HUES6 (cell line): ENCODE measurements around the gene HRG.

Source experiments
- H3K27ac ChIP-seq: 2 replicates; pipeline ENCODE4 v1.7.0; 2013; ENCODE audit warnings: low read depth, mild to moderate bottlenecking, low read length, inconsistent platforms
- H3K27me3 ChIP-seq: 2 replicates; pipeline ENCODE4 v1.6.1; 2013; ENCODE audit warnings: low read length; ENCODE audit not compliant: control insufficient read depth, insufficient read depth
- H3K36me3 ChIP-seq: 2 replicates; pipeline ENCODE4 v1.6.1; 2013; ENCODE audit warnings: low read length; ENCODE audit not compliant: control insufficient read depth, insufficient read depth
- H3K4me1 ChIP-seq: 2 replicates; pipeline ENCODE4 v1.6.1; 2013; ENCODE audit warnings: low read length; ENCODE audit not compliant: control insufficient read depth, insufficient read depth
- H3K4me3 ChIP-seq: 2 replicates; pipeline ENCODE4 v1.5.1; 2013; ENCODE audit warnings: low read depth, low read length
- H3K9ac ChIP-seq: one replicate; pipeline ENCODE4 v1.6.1; 2013; ENCODE audit warnings: mild to moderate bottlenecking, low read length
- H3K9me3 ChIP-seq: 2 replicates; pipeline ENCODE4 v1.6.1; 2013; ENCODE audit warnings: low read depth, low read length; ENCODE audit not compliant: control insufficient read depth, insufficient read depth

Gene HRG

DNA sequence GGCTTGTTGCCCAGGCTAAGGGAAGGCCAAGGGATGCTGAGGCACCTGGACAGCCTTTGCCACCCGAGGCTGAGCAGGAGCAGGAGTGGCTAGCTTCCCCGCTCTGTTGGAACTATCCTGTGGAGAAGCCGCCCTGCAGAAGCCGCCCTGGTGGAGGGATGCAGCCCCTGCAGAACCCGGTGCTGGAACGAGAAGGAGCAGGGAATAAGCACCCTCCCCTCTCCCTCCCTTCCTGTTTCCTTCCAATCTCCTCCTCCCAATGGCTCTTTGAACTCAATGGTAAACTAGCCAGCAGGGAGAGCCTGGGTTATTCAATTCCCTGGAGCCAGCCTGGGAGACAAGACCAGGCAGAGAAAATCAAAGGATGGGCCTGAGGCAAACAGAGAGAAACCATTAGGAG is 11.8 kb upstream of the HRG start:
- Histone ChIP-seq H3K9ac (no peak overlapping the region), H3K4me3 (no peak overlapping the region), H3K27ac (no peak overlapping the region)

DNA sequence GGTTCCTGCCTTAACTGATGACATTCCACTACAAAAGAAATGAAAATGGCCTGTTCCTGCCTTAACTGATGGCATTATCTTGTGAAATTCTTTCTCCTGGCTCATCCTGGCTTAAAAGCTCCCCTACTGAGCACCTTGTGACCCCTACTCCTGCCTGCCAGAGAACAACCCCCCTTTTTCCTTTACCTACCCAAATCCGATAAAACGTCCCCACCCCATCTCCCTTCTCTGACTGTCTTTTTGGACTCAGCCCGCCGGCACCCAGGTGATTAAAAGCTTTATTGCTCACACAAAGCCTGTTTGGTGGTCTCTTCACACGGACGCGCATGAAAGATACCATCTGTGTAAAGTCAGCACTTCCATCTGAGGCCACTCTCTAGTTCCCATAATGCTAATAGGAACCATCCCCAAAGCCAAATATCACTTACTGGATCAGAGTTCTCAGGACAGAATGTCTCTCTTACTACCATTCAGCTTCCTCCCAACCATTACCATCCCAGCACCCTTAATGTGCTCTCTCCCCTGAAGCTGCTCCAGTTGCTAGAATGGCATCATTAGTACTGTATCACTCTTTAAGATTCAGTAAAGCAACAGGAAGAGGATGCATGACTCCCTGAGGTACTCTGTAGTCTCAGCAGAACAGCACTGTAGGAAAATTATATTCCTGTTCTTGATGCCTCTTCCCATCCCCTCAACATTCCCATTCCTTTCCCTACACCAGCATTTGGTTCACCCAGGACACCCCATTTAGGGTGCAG is 2.3 kb upstream of the HRG start:
- H3K9me3 ChIP-seq: peaks cover under 1% of the 10 kb centered on the region; the same call in 1 of the 2 replicates
- H3K9ac ChIP-seq: peak overlapping the region; percentile 56
- no peaks in the 10 kb centered on the region for H3K36me3 ChIP-seq
- peaks cover 37% of the 10 kb centered on the region for H3K4me1 ChIP-seq
- H3K27me3 ChIP-seq: no peaks in the 10 kb centered on the region
- H3K4me3 ChIP-seq: peak overlapping the region; percentile 9
- peak overlapping the region; percentile 76 for H3K27ac ChIP-seq

More for the DNA sequence above, 11.8 kb upstream of the HRG start:
- Histone ChIP-seq H3K9me3 (peaks cover 5% of the 10 kb centered on the region; the same call in 1 of the 2 replicates), H3K36me3 (no peaks in the 10 kb centered on the region), H3K27me3 (no peaks in the 10 kb centered on the region), H3K4me1 (peaks cover 26% of the 10 kb centered on the region)

DNA sequence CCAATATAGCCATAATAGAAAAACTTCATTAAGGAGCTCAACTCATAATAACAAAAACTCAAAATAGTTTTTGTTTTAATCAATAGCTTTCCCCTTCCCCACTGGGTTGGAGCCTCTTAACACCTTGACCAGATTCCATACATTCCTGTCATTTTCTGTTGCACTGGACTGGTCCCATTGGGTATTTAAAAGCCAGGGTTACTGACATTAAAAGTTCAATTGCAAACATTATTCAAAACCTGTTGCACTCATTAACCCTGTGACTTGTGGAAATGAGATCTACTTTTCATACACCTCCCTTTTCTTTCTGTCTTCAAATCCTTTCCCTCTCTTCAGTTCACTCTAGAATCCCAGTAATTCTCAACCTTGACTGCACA is 1.7 kb upstream of the HRG start:
- Histone ChIP-seq H3K9me3 (no peaks in the 10 kb centered on the region), H3K27me3 (no peaks in the 10 kb centered on the region), H3K4me1 (peaks cover 37% of the 10 kb centered on the region), H3K4me3 (peak overlapping the region; percentile 9; the same call in 1 of the 2 replicates), H3K36me3 (no peaks in the 10 kb centered on the region), H3K27ac (peak overlapping the region; percentile 76), H3K9ac (peak overlapping the region; percentile 56)

DNA sequence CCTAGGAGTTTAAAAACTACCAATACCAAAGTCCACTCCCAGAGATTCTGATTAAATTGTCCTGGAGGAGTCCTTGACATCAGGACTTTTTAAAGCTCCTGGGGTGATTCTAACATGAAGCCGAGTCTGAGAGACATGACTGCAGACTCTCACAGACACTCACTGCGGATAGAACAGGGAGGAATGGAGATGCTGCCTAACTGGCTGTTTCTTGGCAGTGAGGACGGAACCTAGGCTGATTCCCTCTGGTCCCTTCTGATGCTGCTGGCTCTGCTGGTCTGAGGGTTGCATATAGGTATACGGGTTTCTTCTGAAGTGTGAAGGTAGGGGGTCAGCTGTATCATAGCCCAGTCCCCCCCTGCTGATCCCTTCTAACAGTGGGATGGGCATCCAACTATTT is 1.3 kb upstream of the HRG start:
- Histone ChIP-seq H3K27ac (peak overlapping the region; percentile 76), H3K4me1 (peaks cover 37% of the 10 kb centered on the region), H3K4me3 (no peak overlapping the region), H3K9me3 (no peaks in the 10 kb centered on the region), H3K9ac (peak overlapping the region; percentile 56), H3K36me3 (no peaks in the 10 kb centered on the region), H3K27me3 (no peaks in the 10 kb centered on the region)

DNA sequence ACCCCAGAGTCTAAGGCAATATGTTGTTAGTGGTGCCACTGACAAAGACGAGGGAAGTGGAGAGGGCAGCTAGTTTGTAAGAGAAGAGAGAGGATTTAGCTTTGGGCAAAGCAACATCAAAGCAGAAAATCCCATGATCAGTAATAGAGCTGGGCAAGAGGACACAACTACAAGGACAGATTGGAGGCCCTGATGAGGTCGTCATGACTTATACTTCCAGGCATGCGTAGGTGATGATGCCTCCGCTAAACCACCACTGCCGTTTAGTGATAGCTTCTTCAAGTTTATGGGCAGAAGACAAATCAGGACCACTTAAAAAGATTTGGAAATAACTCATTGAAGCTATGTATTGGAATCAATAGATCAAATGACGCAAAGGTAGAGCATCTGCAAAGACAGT is 2.6 kb downstream of the HRG start:
- H3K4me1 ChIP-seq: peaks cover 23% of the 10 kb centered on the region
- no peak overlapping the region for H3K9ac ChIP-seq
- no peaks in the 10 kb centered on the region for H3K36me3 ChIP-seq
- H3K9me3 ChIP-seq: no peaks in the 10 kb centered on the region
- no peaks in the 10 kb centered on the region for H3K27me3 ChIP-seq
- no peak overlapping the region for H3K27ac ChIP-seq
- H3K4me3 ChIP-seq: no peak overlapping the region

DNA sequence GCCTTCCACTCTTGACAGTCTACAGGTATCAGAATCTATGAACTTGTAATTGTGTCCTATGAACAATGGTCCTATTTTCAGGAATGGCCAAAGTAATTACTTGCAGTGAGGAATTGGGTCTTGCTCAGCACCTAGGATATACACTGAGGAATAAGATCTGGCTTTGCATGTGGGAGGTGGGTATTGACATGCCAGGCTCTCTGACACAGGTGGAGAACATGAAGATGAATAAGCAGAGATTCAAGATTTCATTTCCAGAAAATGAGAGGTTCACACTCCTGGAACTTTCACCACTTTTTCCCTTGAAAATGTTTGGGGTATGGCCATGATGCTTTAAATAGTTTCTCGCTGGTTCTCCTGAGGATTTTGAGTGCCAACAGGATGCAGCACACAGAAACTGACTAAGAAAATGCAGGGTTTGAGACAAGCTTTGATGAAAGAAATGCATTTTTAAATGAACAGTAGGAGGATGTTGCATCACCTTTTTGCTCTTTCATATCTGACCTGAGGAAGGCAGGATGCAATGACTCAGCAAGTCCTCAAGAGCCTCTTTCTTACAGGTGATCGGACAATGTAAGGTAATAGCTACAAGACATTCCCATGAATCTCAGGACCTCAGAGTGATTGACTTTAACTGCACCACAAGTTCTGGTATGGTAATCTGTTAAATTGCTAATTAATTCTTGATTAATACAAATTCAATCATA is 3.7 kb downstream of the HRG start:
- H3K27ac ChIP-seq: no peak overlapping the region

DNA sequence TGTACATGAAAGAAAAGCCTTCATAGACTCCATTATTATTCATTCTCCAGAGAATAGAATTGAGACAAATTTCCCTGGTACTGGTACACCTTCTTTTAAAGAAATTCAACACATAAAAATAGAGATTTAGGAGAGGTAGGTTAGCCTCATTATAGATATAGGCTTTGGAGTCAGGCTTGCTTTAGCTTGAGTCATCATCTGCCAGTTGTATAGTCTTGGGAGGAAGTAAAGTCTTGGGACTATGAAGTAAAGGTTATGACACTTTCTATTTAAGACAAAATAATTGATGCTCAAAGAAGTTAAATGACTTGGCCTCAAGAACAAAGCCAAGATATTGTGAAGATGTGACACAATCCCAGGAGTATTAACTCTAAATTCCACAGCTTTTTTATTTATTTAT is 4.3 kb downstream of the HRG start:
- Histone ChIP-seq H3K4me3 (no peak overlapping the region), H3K9me3 (no peaks in the 10 kb centered on the region), H3K4me1 (peaks cover 8% of the 10 kb centered on the region), H3K36me3 (no peaks in the 10 kb centered on the region), H3K27me3 (no peaks in the 10 kb centered on the region), H3K9ac (no peak overlapping the region), H3K27ac (no peak overlapping the region)

More for the DNA sequence above, 3.7 kb downstream of the HRG start:
- no peaks in the 10 kb centered on the region for H3K36me3 ChIP-seq
- H3K27me3 ChIP-seq: no peaks in the 10 kb centered on the region
- H3K9ac ChIP-seq: no peak overlapping the region
- no peak overlapping the region for H3K4me3 ChIP-seq
- no peaks in the 10 kb centered on the region for H3K9me3 ChIP-seq
- peaks cover 12% of the 10 kb centered on the region for H3K4me1 ChIP-seq

DNA sequence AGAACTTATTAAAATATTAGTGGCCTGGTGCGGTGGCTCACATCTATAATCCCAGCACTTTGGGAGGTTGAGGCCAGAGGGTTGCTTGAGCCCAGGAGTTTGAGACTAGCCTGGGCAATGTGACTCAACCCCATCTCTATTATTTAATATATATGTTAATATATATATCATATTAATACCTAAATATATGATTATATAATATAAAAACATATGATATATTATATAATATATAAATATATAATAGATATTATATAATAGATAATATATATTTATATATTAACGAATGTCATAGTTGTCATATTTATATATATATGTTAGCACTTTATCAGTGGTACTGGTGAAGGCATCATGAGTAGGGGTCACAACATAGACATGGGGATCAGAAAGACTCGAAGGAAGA is 5.2 kb downstream of the HRG start:
- H3K4me3 ChIP-seq: no peak overlapping the region
- H3K27me3 ChIP-seq: no peaks in the 10 kb centered on the region
- no peaks in the 10 kb centered on the region for H3K9me3 ChIP-seq
- H3K36me3 ChIP-seq: no peaks in the 10 kb centered on the region
- no peaks in the 10 kb centered on the region; the same call in 1 of the 2 replicates for H3K4me1 ChIP-seq
- H3K27ac ChIP-seq: no peak overlapping the region
- H3K9ac ChIP-seq: no peak overlapping the region

DNA sequence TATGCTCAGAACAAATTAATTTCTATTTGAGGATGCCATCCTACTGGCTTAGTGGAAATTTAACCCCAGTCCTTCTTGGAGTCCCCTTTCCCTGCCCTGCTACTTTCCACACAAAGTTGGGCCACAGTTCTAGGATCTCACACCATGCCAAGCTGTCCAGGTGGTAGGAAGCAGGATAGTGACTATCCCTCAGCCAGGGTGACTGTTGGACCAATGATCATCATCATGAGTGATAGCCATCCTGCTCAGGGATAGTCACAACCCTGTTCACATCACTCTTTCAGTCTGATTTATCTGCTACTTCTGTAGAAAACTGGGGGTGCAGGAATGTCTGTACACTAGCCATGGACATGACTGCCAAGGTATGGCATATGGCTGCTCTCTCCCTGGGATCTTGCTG is 12.8 kb downstream of the HRG start:
- Histone ChIP-seq H3K9me3 (no peaks in the 10 kb centered on the region), H3K4me1 (no peaks in the 10 kb centered on the region), H3K9ac (no peak overlapping the region), H3K27ac (no peak overlapping the region), H3K36me3 (no peaks in the 10 kb centered on the region), H3K4me3 (no peak overlapping the region), H3K27me3 (no peaks in the 10 kb centered on the region)

DNA sequence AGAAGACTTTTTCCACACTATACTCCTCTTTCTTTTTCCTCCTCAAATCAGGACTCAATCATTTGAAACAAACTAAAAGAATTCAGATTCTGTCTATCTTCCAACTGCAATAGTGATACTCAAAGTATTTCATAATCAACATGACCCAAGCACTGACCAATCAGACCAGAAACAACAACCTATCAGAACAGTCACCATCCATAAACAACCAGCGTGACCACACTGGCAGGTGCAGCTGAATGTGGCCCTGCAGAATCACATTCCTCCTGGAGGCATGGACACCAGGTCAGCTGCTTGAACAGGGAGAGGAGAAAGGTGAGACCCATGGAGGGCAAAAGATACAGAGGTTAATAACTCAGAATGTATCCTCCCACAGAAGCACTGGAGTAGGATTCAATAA is 13.3 kb downstream of the HRG start:
- Histone ChIP-seq H3K4me1 (no peaks in the 10 kb centered on the region), H3K27me3 (no peaks in the 10 kb centered on the region), H3K9ac (no peak overlapping the region), H3K9me3 (no peaks in the 10 kb centered on the region), H3K36me3 (no peaks in the 10 kb centered on the region), H3K27ac (no peak overlapping the region), H3K4me3 (no peak overlapping the region)

DNA sequence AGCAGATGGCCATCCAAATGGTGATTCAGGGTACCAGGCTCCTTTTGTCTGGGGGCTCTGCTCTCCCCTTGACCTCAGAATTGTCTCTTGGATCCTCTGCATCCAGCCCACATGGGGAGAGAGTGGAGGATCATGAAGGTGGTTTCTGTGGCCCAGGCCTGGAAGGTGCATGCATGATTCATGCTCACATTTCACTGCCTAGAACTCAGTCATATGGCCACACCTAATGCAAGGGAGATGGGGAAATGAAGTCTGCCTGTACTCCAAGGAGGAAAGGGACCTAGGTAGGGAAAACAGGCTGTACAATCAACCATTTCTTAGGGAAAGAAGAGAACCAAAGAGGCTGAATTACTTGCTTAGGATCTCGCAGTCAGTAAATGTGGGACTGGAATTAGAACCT is 15.1 kb downstream of the HRG start:
- Histone ChIP-seq H3K4me1 (no peaks in the 10 kb centered on the region), H3K27ac (no peak overlapping the region), H3K27me3 (no peaks in the 10 kb centered on the region), H3K9ac (no peak overlapping the region), H3K36me3 (no peaks in the 10 kb centered on the region), H3K4me3 (no peak overlapping the region), H3K9me3 (peaks cover 13% of the 10 kb centered on the region)
